Endothelial cell (in vitro differentiated cells): ENCODE data around the gene COX15. TPM values are rescaled to one million over a fixed set of nuclear protein-coding genes. Genes with fewer than 3 reads are reported as not detected.
"Not testable (repeated sequence)": the region's sequence is repeated elsewhere in the genome, so short reads cannot be mapped to it uniquely, and the experiment has no call there.

Experiments used
- DNase-seq: peaks from one replicate; pipeline ENCODE4 v3.0.0; 2021; ENCODE audit warnings: low spot score
- H3K27ac Mint-ChIP-seq: one replicate; pipeline ENCODE4 v1.8.0; 2021; ENCODE audit warnings: mixed read lengths, inconsistent platforms; ENCODE audit not compliant: unreplicated experiment
- H3K27me3 Mint-ChIP-seq: one replicate; pipeline ENCODE4 v1.8.0; 2021; ENCODE audit warnings: mild to moderate bottlenecking, moderate library complexity, mixed read lengths, inconsistent platforms; ENCODE audit not compliant: unreplicated experiment
- H3K36me3 Mint-ChIP-seq: one replicate; pipeline ENCODE4 v1.8.0; 2021; ENCODE audit warnings: mild to moderate bottlenecking, low read depth, mixed read lengths, inconsistent platforms; ENCODE audit not compliant: unreplicated experiment
- H3K4me1 Mint-ChIP-seq: one replicate; pipeline ENCODE4 v1.8.0; 2021; ENCODE audit warnings: mild to moderate bottlenecking, mixed read lengths, inconsistent platforms; ENCODE audit not compliant: unreplicated experiment
- H3K4me3 Mint-ChIP-seq: one replicate; pipeline ENCODE4 v1.8.0; 2021; ENCODE audit warnings: mild to moderate bottlenecking, mixed read lengths, inconsistent platforms; ENCODE audit not compliant: unreplicated experiment
- H3K9me3 Mint-ChIP-seq: one replicate; pipeline ENCODE4 v1.8.0; 2021; ENCODE audit warnings: mixed read lengths, inconsistent platforms; ENCODE audit not compliant: unreplicated experiment
- CTCF ChIP-seq: fragments of 200-600 bp; sonication (generic); IDR thresholded peaks from one replicate; pipeline ENCODE4 v1.5.0; 2021; ENCODE audit warnings: antibody characterized with exemption; ENCODE audit not compliant: unreplicated experiment
- total RNA-seq: library from RNA; stranded (reverse); fragmentation: NEBNext Ultra II Directional; extraction: Animal tissue kit (Norgen Biotek cat#: 25700); gene quantifications from one replicate; pipeline ENCODE4 v1.2.1, GENCODE V29; 2021; ENCODE audit not compliant: unreplicated experiment

The COX15 gene
- total RNA-seq, 1 donor from 2014 or later, result 34.5 TPM

GRCh38 chr10:99742701-99743100 lies 10.8 kb upstream of the COX15 start:
- no peak overlapping the region for H3K27ac Mint-ChIP-seq
- peaks cover 35% of the 10 kb centered on the region for H3K36me3 Mint-ChIP-seq
- no peak overlapping the region for H3K4me3 Mint-ChIP-seq
- no peak for TF ChIP-seq CTCF
- no peaks in the 10 kb centered on the region for H3K9me3 Mint-ChIP-seq
- no peaks in the 10 kb centered on the region for H3K4me1 Mint-ChIP-seq
- peaks cover 2% of the 10 kb centered on the region for H3K27me3 Mint-ChIP-seq
- no peak for DNase-seq

GRCh38 chr10:99742254-99742653 lies 10.3 kb upstream of the COX15 start:
- H3K36me3 Mint-ChIP-seq, result peaks cover 35% of the 10 kb centered on the region
- peaks cover 2% of the 10 kb centered on the region for H3K27me3 Mint-ChIP-seq
- H3K27ac Mint-ChIP-seq, result no peak overlapping the region
- no peak overlapping the region for H3K4me3 Mint-ChIP-seq
- DNase-seq, result no peak
- no peaks in the 10 kb centered on the region for H3K9me3 Mint-ChIP-seq
- H3K4me1 Mint-ChIP-seq, result no peaks in the 10 kb centered on the region
- no peak for TF ChIP-seq CTCF

- Mint-ChIP-seq H3K27ac (no peak overlapping the region), H3K36me3 (peaks cover 35% of the 10 kb centered on the region), H3K9me3 (no peaks in the 10 kb centered on the region), H3K27me3 (peaks cover 2% of the 10 kb centered on the region), H3K4me1 (no peaks in the 10 kb centered on the region), H3K4me3 (peak overlapping the region; percentile 1)
- no peak for DNase-seq
- no peak for TF ChIP-seq CTCF
Measured at GRCh38 chr10:99740933-99741559, 9.1 kb upstream of the COX15 start.

- Mint-ChIP-seq H3K9me3 (no peaks in the 10 kb centered on the region), H3K36me3 (peaks cover 35% of the 10 kb centered on the region), H3K27ac (no peak overlapping the region), H3K4me3 (no peak overlapping the region), H3K4me1 (no peaks in the 10 kb centered on the region), H3K27me3 (peaks cover 2% of the 10 kb centered on the region)
- TF ChIP-seq CTCF, result no peak
- DNase-seq, result no peak
Measured at GRCh38 chr10:99740260-99740659, 8.3 kb upstream of the COX15 start.

GRCh38 chr10:99734111-99734510 lies 2.2 kb upstream of the COX15 start:
- not testable (repeated sequence) for H3K4me1 Mint-ChIP-seq, DNase-seq, H3K27ac Mint-ChIP-seq, H3K27me3 Mint-ChIP-seq, H3K36me3 Mint-ChIP-seq, H3K4me3 Mint-ChIP-seq, H3K9me3 Mint-ChIP-seq
